GM19035 (cell line): Measurements from ENCODE around the gene LHFPL5.

Experiments used
- ATAC-seq: cut with Tn5 transposase; IDR thresholded peaks from one replicate; pipeline ENCODE4 v1.9.1; 2021; ENCODE audit not compliant: unreplicated experiment

The LHFPL5 gene

DNA sequence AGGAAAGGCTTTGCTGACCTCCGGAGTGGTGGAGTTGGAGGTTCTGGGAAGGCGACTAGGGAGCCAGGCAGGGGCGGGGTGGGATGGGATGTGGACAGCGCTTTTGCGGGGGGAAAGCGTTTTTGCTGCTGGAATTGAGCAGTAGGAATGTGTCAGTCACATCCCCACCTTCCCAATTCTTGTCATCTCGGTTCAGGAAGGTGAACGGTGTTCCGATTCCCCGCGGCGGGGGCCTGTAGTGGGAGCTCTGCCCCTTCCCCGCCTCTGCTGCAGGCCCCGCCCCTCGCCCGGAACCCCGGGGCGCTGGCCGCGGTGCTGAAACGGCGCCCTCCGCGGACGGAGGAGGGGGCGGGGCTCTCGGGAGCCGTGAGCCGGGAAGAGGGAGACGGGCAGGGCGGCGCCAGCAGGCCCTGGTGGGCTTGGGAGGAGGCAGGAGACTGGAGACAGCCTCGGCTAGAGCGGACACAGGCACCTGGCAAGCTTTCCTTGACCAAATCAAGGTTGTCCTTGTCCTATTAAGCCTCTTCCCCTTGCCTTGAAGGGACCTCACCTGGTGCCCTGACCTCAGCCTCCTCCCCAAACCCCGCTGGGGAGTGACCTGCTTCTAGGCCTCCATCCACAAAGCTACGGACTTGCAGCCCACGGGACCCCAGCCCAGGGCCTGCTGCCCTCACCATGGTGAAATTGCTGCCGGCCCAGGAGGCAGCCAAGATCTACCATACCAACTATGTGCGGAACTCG lies at the start of gene LHFPL5:
Gene LHFPL5, plus strand, starts transcription at position 357 of the 741 bp plus-strand sequence. Its CDS starts 319 bp downstream, at position 676.
- ATAC-seq, result no peak

DNA sequence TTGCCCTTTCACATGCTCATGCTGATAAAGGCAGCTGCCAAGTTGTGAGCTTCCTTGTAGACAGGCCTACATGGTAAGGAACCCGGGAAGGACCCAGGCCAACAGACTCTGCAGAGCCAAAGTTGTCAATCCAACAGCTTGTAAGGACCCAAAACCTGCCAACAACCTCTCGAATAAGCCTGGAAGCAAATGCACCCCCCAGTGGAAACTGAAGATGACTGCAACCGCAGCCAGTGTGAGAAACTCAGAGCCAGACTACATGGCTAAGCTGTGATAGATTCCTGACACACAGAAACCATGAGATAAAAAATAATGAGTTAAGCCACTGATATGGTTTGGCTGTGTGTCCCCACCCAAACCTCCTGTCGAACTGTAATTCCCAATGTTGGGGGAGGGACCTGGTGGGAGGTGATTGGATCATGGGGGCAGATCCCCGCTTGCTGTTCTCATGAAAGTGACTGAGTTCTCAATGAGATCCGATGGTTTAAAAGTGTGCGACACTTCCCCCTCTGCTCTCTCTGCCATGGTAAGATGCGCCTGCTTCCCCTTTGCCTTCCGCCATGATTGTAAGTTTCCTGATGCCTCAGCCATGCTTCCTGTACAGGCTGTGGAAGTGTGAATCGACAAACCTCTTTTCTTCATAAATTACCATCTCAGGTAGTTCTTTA lies 47.6 kb upstream of the LHFPL5 start:
- no peak for ATAC-seq

DNA sequence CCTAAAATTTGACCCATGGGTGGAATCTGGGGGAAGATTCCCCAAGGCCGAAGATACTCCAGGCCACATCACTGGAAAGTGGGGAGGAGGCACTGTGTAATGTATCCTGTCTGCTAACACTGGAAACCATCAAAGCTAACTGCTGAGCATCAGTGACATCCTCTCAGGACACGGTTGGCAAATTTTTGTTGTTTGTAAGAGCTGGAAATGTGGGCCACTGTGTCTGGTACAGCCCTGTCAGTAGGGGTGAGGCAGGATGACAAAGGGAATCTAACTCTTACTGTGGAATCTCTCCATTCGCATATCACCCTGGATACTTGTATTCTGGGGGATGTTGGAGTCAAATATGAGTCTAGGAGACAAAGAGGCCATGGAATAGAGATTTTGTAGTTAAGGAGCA lies 45.7 kb upstream of the LHFPL5 start:
- ATAC-seq, result no peak

DNA sequence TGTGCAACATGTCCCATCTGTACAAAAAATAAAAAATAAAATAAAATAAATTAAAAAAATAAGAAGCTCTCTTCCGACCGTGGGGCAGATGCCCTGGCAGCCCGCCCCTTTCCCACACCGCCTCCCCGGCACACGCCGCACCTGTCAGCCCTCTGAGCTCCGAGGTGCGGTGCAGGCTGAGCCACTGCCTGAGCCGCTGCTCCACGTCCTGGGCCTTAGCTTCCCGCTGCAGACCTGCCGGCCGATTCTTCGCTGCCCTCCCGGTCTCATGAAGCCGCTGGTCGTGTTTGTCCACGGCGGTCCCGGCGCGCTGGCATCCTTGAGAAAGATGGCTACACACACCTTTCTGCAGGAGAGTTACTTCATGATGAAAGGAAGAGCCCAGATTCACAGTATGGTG lies 39.4 kb upstream of the LHFPL5 start:
- no peak for ATAC-seq

DNA sequence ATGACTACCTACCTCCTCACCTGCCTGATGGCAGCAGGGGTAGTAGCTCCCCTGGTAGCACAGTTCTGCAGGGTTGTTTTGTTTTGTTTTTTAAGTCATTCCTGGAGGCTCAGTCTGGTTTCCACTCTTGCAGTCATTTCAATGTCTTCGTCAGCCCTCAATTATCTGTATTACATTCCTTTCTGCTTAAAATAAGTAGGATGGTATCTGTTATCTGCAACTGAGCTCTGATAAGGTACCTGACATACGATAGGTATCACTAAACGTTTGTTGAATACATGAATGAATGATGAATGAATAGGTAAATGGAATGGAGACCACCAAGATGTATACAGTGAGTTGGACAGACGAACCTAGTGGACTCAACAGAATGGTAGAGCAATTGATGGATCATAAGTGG lies 35.9 kb upstream of the LHFPL5 start:
- ATAC-seq, result no peak

DNA sequence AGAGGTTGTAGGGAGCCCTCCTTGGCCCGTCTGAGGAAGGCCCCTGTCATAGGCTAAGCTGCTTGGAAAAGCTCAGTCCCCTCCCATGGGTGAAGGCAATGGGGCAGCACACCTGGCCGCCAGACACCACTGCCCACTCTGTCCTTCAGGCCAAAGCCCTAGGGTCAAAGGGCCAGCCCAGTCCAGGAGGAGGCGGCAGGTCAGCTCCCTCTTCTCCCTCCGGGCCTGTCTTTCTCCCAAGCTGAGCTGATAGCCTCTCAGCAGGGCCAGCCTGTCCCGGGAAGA lies 33.9 kb upstream of the LHFPL5 start:
- ATAC-seq, result no peak

DNA sequence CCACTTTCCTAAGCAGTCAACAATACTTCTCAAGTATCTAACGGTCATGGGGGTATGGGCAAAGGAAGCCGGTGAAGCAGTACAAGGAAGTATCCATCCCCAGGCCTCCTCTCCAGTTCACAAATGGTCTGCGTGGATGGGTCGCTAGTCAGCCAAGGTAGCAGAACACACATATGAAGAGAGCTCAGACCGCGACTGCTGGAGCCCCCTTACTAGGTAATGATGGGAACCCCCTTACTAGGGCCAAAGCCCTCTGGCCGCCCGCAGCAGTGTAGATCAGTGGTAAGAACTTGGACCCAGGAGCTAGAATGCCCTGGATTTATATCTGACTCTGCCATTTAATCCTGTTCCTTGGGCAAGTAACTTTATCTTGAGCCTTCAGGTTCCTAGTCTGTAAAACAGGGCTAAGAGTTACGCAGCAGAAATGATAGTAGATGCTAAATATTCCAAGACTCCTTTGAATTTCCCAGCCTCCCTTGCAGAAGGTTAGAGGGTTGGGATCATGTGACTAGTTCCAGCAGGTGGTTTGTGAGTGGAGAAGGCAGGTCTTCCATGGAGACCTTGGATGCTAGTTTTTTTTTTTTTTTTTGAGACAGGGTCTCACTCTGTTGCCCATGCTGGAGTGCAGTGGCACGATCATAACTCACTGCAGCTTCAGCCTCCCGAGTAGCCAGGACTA lies 30.9 kb upstream of the LHFPL5 start:
- no peak for ATAC-seq

DNA sequence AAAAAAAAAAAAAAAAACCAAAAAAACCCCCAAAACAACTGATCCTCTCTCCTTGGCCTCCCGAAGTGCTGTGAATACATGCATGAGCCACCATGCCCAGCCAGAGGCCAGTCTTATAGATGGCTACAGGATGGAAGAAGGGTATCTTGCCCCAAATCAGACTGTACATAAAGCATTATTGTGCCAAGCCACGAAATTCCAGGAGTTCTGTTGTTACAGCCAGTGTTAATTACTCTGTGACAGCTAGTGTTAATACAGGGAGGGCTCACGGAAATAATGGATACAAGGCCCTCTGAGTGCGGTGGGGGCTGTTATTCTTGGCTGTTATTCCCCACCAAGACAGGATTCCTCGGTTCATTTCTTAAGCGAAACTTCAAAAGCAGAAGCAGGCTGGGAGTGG lies 30.1 kb upstream of the LHFPL5 start:
- ATAC-seq, result no peak

DNA sequence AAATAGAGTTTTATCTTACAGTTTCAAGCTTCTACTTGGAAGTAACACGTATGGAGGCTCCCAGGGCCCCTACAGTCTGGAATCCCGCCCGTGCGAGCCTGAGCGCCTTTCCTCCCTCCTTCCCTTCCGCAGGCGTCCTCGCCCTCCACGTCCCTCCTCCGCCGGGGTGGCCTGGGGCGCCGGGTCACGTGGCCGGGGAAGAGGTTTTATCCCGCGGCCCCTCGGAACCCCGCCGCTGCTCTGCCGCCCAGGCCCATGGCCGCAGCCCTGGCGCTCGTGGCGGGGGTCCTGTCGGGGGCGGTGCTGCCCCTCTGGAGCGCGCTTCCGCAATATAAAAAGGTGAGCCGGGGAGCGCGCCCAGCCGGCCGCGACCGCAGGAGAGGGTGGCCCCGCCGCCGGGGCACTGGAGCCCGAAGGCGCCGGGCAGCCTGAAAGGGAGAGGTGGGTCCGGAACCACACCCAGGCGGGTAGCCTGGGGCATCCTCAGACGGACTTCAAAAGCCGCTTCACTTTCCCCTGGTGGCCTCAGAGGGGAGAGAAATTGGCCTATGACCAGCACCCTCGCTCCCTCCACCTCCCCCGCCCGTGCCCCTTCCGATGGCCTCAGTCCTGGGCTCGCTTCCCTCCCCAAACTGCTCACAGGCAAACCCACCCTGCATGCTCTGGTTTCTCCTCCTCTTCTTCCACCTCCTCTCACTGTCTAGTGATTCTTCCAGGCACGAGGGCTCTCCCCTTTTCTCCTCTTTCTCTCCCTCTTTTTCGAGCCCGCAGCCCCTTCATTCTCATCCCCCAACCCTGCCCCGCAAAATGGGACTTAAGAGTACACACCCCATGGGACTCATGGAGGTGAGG lies 28.6 kb upstream of the LHFPL5 start, which contains the start of gene CLPSL2:
Gene CLPSL2, plus strand, starts transcription at position 235 of the 852 bp plus-strand sequence. Its CDS starts 21 bp downstream, at position 256.
- ATAC-seq, result no peak

DNA sequence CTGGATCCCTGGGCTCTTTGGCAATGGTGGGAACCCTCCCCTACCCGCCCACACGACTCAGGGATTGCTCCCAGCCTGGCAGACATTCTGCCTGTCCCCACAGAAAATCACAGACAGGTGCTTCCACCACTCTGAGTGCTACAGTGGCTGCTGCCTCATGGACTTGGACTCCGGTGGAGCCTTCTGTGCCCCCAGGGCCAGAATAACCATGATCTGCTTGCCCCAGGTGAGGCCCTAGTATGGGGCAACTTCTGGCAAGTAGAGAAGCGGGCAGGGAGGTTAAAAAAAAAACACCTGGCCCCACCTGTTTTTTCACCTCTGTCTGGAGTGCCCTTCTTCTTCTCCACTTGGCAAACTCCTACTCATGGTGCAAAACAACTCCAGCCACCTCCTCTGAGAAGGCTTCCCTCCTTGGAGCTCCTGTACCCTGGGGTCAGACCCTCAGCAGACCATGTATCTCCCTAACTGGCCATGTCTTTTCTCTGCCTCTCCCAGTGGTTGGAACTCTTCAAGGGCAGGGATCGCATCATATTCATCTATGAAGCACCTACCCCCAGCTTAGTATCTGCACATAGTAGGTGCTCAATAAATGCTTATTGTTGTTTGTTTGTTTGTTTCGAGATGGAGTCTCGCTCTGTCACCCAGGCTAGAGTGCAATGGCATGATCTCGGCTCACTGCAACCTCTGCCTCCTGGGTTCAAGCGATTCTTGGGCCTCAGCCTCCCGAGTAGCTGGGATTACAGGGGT lies 27.6 kb upstream of the LHFPL5 start:
- ATAC-seq, result no peak

DNA sequence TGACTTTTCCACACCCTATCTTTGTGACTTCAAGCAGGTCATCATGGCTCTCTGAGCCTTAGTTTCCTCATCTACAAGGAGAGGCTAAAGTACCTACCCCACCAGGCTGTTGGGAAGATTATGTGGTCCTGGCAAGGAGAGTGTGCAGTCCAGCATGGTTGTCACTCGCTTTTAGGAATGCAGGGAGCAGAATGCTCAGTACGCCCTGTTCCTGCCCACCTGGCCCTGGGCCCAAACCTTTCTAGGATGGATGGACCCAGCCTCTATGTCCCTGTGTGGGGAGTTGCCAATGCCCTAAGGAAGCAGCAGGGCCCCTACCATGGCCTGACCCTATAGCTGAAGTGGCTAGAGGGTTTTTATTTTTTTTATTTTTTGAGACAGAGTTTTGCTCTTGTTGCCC lies 26.7 kb upstream of the LHFPL5 start:
- no peak for ATAC-seq

DNA sequence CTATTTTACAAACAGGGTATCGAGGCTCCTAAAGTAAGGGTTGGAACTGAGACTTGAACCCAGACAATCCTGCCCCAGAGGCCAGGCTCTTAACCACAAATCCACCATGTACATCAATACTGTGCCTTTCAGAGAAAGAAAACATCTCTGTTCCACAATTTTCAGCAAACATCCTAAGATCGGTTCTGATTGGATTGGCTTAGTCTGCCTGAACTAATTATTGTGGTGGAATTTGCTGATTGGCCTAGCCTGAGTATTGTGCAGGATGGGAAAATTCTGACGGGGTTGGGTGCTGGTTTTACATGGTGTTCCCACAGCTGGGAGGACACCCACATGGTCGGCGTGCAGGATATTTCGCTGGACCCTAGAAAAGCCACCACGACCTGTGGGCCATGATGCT lies 24.4 kb upstream of the LHFPL5 start, which contains the start of gene CLPSL1:
Gene CLPSL1, plus strand, starts transcription at position 301 of the 400 bp plus-strand sequence. Its CDS starts 92 bp downstream, at position 393.
- no peak for ATAC-seq

DNA sequence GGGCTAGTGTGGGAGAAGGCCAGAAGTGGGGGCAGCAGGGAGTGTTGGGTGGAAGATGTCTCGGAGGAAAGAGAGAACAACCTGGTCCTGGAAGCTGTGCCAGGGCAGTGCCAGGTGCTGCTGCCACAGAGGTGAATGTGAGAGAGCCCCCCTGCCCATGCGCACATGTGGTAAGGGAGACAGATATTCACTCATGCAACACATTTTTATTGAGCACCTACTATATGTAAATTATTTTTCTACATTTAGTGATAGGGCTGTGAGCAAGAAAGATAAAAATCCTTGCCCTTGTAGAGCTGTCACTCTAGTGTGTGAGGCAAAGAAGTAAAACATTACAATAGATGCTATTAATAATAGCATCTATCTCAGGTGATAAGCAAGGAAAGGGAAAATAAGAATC lies 23.9 kb upstream of the LHFPL5 start:
- ATAC-seq, result no peak

DNA sequence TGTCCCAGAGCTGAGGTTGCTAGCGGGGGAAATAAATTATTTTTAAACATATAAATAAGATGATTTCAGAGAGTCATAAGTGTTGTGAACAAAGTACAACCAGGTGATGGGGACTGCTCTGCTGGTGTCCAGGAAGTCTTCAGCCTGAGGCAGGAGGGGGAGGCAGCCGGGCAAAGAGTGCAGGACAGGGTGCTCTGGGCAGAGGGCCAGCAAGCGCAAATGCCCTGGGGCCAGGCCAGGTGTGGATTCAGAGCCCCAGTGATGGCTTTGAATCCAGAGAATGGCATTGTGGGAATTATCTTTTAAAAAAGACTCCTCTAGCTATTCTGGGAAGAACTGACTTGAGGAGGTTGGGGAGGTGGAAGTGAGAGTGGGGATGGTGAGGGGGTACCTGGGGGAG lies 22.7 kb upstream of the LHFPL5 start:
- no peak for ATAC-seq

DNA sequence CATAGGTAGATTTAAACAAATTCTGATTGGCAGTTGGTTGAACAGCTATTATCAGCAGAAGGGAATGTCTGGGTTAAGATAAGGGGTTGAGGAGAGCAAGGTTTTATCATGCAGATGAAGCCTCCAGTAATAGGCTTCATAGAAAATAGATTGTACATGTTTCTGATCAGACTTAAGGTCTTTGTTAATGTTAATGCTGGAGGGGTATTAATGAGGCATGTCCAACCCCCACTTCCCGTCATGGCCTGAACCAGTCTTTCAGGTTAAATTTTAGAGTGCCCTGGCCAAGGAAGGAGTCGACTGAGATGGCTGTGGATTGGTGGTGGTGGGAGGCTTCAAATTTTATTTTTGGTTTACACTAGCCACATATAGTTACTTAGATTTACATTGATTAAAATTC lies 21.0 kb upstream of the LHFPL5 start:
- ATAC-seq, result no peak

DNA sequence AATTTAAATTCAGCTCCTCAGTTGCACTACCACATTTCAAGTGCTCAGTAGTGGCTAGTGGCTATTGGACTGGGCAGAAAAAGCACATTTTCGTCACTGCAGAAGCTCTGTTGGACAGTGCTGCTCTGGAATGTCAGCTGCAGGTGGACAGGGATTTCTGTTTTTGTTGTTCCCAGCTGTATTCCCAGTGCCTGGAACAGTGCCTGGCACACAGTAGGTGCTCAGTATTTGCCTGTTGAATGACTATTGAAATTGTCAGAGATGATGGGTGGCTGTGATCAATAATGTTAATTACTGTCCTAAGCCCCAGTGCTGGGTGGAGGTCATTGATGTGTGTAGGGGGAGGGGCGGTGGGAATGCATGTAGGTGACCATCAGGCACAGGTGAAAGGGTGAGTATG lies 18.9 kb upstream of the LHFPL5 start:
- no peak for ATAC-seq

DNA sequence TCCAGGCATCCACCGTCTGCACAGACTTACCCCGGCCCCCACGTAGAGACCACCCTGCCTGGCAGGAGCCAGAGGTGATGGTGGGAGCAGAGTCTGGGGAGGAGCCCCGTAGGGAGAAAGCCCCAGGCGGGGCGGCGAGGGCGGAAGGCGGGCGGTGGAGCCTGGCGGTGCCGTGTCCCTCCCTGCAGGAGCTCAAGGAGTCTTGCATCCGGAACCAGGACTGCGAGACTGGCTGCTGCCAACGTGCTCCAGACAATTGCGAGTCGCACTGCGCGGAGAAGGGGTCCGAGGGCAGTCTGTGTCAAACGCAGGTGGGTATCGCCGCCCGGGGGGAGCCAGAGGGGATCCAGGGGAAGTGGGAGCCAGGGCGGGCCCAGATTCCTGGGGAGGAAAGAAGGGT lies 18.3 kb upstream of the LHFPL5 start:
- ATAC-seq, result no peak

DNA sequence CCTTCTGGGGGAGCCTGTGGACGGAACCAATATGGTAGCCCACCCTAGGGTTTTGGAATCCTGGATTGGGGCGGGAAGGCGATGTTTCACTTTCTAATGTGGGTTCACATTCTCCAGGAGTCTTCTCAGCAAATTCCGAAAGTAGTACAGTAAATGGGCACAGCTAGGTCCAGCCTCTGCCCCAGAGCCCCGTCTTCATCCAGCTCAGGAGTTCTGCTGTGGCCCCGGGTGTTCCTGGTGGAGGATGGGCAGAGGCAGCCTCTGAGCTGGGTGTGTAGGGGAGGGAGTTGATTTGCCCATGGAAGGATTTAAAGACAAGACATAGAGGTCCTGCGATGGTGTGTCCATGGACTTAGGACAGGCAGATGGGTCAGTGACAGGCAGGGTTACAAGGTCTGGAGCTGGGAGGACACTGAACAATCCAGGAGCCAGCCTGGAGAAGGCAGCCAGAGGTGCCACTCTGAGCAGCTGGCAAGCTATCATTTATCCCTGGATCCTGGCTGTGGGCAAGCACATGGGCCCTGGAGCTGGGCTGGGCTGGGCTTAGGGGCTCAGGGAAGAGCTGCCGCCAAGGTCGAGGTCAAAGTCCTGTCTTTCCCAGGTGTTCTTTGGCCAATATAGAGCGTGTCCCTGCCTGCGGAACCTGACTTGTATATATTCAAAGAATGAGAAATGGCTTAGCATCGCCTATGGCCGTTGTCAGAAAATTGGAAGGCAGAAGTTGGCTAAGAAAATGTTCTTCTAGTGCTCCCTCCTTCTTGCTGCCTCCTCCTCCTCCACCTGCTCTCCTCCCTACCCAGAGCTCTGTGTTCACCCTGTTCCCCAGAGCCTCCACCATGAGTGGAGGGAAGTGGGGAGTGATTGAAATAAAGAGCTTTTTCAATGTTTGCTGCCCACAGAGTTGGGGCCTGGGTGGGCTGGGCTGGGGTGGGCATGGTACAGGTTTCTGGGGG lies 17.6 kb upstream of the LHFPL5 start:
- no peak for ATAC-seq

DNA sequence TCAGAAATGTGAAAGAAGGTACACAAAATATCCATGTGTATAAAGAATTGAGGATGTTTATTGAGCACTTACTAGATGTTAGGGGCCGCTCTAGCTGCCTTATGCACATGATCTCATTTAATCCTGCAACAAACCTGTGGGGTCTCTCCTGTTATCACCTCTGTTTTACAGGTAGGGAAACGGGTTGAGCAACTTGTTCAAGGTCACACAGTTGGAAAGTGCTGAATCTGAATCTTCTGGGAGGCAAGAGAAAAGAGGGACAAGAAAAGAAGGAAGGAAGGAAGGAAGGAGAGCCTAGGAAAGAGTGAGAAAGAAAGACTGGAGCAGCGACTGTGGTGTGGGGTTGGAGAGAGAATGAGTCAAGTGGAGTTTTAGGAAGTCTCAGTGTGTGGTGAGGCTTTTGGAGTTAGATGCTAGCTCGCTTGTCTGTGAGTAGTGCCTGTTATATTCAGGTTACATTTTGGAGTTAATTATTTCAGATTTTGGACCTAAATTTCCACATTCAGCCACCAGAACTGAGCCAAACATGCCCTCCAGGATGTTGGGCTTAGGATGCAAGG lies 16.6 kb upstream of the LHFPL5 start:
- ATAC-seq, result no peak
